HepG2 (cell line): Measurements from ENCODE around the gene GPS1. TPM values are rescaled to one million over a fixed set of nuclear protein-coding genes. Genes with fewer than 3 reads are reported as not detected.

Experiments used
- ATAC-seq: fragments of 200-7000 bp; cut with Tn5 transposase; 3 replicates; pipeline ENCODE4 v1.9.1; 2020; ENCODE audit warnings: mild to moderate bottlenecking, moderate library complexity
- BruUV-seq: library from RNA; stranded (reverse); fragments of 400-500 nt; replicated peaks from 2 replicates; lab custom pipeline; 2021; lab: Mats Ljungman, UMichigan
- CTCF ChIA-PET: fragments of 300-600 bp; formaldehyde crosslinking; extraction: SDS; loops from one replicate; lab custom pipeline; 2021; ENCODE audit warnings: low total read pairs, inconsistent platforms, low intra/inter-chr PET ratio; lab: Yijun Ruan, JAX
- POLR2A ChIA-PET: fragments of 350-600 bp; sonication (Branson Sonifier 250); formaldehyde crosslinking; loops from one replicate; lab custom pipeline; 2020; ENCODE audit warnings: antibody characterized with exemption, inconsistent platforms; lab: Yijun Ruan, JAX
- DNase-seq: peaks from one replicate; pipeline ENCODE4 v3.0.0-alpha.2; 2015; ENCODE audit warnings: low spot score
- FAIRE-seq: peaks from 3 replicates; lab custom pipeline; 2011; peaks lifted over from hg19 to GRCh38; lab: Jason Lieb, UNC
- H2AFZ ChIP-seq: one replicate; pipeline ENCODE4 v1.6.1; 2011; ENCODE audit warnings: low read length, inconsistent platforms
- H3K27ac ChIP-seq: fragments of 300-600 bp; 3 replicates; pipeline ENCODE4 v1.8.0; 2011; ENCODE audit warnings: mixed run types, mild to moderate bottlenecking, mixed read lengths, low read length, inconsistent platforms; ENCODE audit not compliant: insufficient read depth; ENCODE audit errors: extremely low read length
- H3K27me3 ChIP-seq, 2 experiments: fragments of 200-600 bp in 1 of 2; 2 replicates in 1 of 2; 3 replicates in 1 of 2; pipeline versions ENCODE4 v1.6.0 to v1.8.0; 2011; ENCODE audit warnings: low read length in 2 of 2, mild to moderate bottlenecking in 2 of 2, moderate library complexity in 2 of 2, inconsistent platforms in 1 of 2; ENCODE audit not compliant: insufficient read depth in 2 of 2, control insufficient read depth in 1 of 2
- H3K36me3 ChIP-seq, 2 experiments: fragments of 200-600 bp in 1 of 2; replicated peaks in 1 of 2; 2 replicates in 1 of 2; 3 replicates in 1 of 2; pipeline versions ENCODE4 v1.5.1 to v1.8.0; 2011; ENCODE audit warnings: low read length in 2 of 2, inconsistent platforms in 1 of 2; ENCODE audit not compliant: insufficient read depth in 2 of 2, control insufficient read depth in 1 of 2
- H3K4me1 ChIP-seq: 2 replicates; pipeline ENCODE4 v1.5.1; 2012; ENCODE audit warnings: low read length, inconsistent platforms; ENCODE audit not compliant: insufficient read depth
- H3K4me2 ChIP-seq: 2 replicates; pipeline ENCODE4 v1.6.0; 2011; ENCODE audit warnings: low read depth, low read length, inconsistent platforms
- H3K4me3 ChIP-seq, 3 experiments: fragments of 200-600 bp in 1 of 3; sonication (generic), shearing (Covaris generic) in 1 of 3; replicated peaks in 1 of 3; 2 replicates each; pipeline ENCODE4 v1.5.1; 2011 to 2016; ENCODE audit warnings: low read length in 3 of 3, inconsistent platforms in 2 of 3, low read depth in 2 of 3, mild to moderate bottlenecking in 2 of 3, control low read depth in 1 of 3, mixed read lengths in 1 of 3; ENCODE audit not compliant: insufficient read depth in 1 of 3
- H3K79me2 ChIP-seq: one replicate; pipeline ENCODE4 v1.6.1; 2011; ENCODE audit warnings: low read length, inconsistent platforms; ENCODE audit not compliant: insufficient read depth
- H3K9ac ChIP-seq: 2 replicates; pipeline ENCODE4 v1.6.0; 2011; ENCODE audit warnings: mild to moderate bottlenecking, low read depth, low read length, inconsistent platforms; ENCODE audit not compliant: insufficient read depth
- H3K9me3 ChIP-seq: 2 replicates; pipeline ENCODE4 v1.5.1; 2012; ENCODE audit warnings: mild to moderate bottlenecking, low read length
- H4K20me1 ChIP-seq: 2 replicates; pipeline ENCODE4 v1.6.0; 2011; ENCODE audit warnings: inconsistent platforms, mild to moderate bottlenecking, low read length, moderate library complexity; ENCODE audit not compliant: insufficient read depth
- FOXK1 ChIP-seq: sonication (generic); formaldehyde crosslinking; IDR thresholded peaks from 2 replicates; pipeline ENCODE4 v1.4.0; 2020; ENCODE audit warnings: low read depth, missing genetic modification reagents, borderline replicate concordance
- KLF9 ChIP-seq: IDR thresholded peaks from 2 replicates; pipeline ENCODE4 v1.6.1; 2016; ENCODE audit warnings: low read depth
- MZF1 ChIP-seq: sonication (generic); formaldehyde crosslinking; IDR thresholded peaks from 2 replicates; pipeline ENCODE4 v1.8.1; 2023; ENCODE audit warnings: mild to moderate bottlenecking, missing genetic modification reagents, borderline replicate concordance
- NFIB ChIP-seq: sonication (generic); formaldehyde crosslinking; IDR thresholded peaks from 2 replicates; pipeline ENCODE4 v1.9.0; 2021; ENCODE audit warnings: missing genetic modification reagents, mild to moderate bottlenecking, borderline replicate concordance
- RARG ChIP-seq: sonication (generic); formaldehyde crosslinking; IDR thresholded peaks from 2 replicates; pipeline ENCODE4 v1.4.0; 2020; ENCODE audit warnings: low read depth, mild to moderate bottlenecking, missing genetic modification reagents
- SMAD9 ChIP-seq: sonication (generic); formaldehyde crosslinking; IDR thresholded peaks from 2 replicates; pipeline ENCODE4 v1.5.1; 2020; ENCODE audit warnings: mild to moderate bottlenecking, missing genetic modification reagents
- THYN1 ChIP-seq: sonication (generic); formaldehyde crosslinking; IDR thresholded peaks from 2 replicates; pipeline ENCODE4 v1.8.1; 2023; ENCODE audit warnings: low read depth, mild to moderate bottlenecking, moderate library complexity, missing genetic modification reagents, borderline replicate concordance
- ZNF775 ChIP-seq: sonication (generic); formaldehyde crosslinking; IDR thresholded peaks from 2 replicates; pipeline ENCODE4 v1.4.0; 2020; ENCODE audit warnings: missing genetic modification reagents, mild to moderate bottlenecking, moderate library complexity, borderline replicate concordance
- ZNF792 ChIP-seq: IDR thresholded peaks from 2 replicates; pipeline ENCODE4 v1.6.1; 2016
- WGBS: methylation state at CpG from one replicate; pipeline ENCODE4 v1.1.6; 2017; ENCODE audit warnings: low lambda C conversion rate; 5-methylcytosine and 5-hydroxymethylcytosine counted together
- in situ Hi-C: cut with HindIII; loops from 2 replicates; pipeline ENCODE4 v1.10.0; 2017; ENCODE audit warnings: low pct_unique_long_range_greater_than_20kb; ENCODE audit not compliant: extremely low pct_ligation_motif_present
- intact Hi-C: fragments of 100-400 bp; cut with micrococcal nuclease; formaldehyde crosslinking; loops from one replicate; pipeline ENCODE4 v1.10.0; 2022; ENCODE audit not compliant: unreplicated experiment
- polyA plus RNA-seq, 8 experiments: library from polyadenylated mRNA; depleted of rRNA in 3 of 8; stranded (reverse) in 7 of 8; unstranded in 1 of 8; fragments of >200 nt; fragmentation: Illumina TruSeq in 4 of 8; extraction: Trizol in 4 of 8; gene quantifications; 2 replicates each; pipeline versions ENCODE4 v1.2.1 to v1.2.3, GENCODE V29; 2011 to 2016; ENCODE audit warnings: low read depth in 4 of 8, missing spikeins in 1 of 8, mixed read lengths in 1 of 8; ENCODE audit not compliant: insufficient read depth in 1 of 8
- total RNA-seq, 5 experiments: library from RNA; depleted of rRNA; stranded (reverse); fragments of >200 nt; fragmentation: Illumina TruSeq; extraction: Trizol; gene quantifications; 2 replicates each; pipeline ENCODE4 v1.2.3, GENCODE V29; 2016; ENCODE audit warnings: low read depth in 1 of 5
- TF ChIP-seq, protein P1 (sequence below): sonication (generic); formaldehyde crosslinking; IDR thresholded peaks from 2 replicates; pipeline ENCODE4 v1.4.0; 2020; ENCODE audit warnings: missing genetic modification reagents
- TF ChIP-seq, protein P2 (sequence below): sonication (generic); formaldehyde crosslinking; IDR thresholded peaks from 2 replicates; pipeline ENCODE4 v1.4.0; 2020; ENCODE audit warnings: mild to moderate bottlenecking, missing genetic modification reagents, borderline replicate concordance
- TF ChIP-seq, protein P3 (sequence below): sonication (generic); formaldehyde crosslinking; IDR thresholded peaks from 2 replicates; pipeline ENCODE4 v1.8.0; 2022; ENCODE audit warnings: mild to moderate bottlenecking, missing genetic modification reagents
- TF ChIP-seq, protein P4 (sequence below): sonication (generic); formaldehyde crosslinking; conservative IDR thresholded peaks from 2 replicates; pipeline ENCODE4 v1.4.0; 2020; ENCODE audit warnings: mild to moderate bottlenecking, missing genetic modification reagents, moderate library complexity

The GPS1 gene
- total and polyA plus RNA-seq, 2 of the 13 experiments (the other 11 are each of a cell fraction or from before 2014, with no cell fraction given), result 124 to 128 TPM

DNA sequence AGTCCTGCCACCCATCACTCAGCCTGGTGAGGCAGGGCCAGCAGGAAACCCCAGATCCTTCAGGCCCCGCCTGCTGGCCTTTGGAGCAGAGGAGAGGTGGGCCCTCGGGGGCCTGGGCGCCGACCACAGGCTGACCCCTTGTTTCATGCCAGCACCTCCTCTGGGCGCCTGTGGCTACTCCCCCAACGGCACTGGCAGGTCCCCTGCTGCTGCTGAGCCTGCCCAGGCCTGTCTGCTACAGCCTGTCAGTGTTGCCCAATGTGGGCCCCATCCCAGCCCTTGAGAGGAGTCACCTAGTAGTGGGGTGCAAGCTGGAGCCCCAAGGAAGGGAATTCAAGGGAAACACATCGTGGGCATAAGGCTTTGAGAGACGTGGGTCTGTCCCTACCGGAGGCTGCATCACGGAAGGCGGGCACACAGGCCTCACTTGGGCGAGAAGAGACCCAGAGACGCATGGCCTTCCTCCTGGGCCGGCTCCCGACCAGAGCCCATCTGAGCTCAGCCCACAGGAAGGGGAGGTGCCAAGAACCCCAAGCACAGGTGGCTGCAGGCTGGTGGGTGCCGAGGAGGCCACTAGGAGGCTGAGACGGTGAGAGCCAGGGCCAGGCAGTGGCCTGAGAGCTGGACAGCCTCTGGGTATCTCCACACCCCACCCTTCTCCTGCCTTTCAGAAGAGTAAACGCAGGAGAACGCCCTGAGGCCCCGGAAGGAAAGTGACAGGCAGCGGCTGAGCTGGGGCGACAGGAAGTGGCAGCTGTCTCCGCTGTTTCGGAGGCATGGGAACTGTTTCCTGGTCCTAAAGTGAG is 54.4 kb downstream of the GPS1 start:
- peak overlapping the region; percentile 95 for H3K4me2 ChIP-seq
- POLR2A ChIA-PET, result interaction anchor here (0.5 to 5.9 kb wide), 33 partner anchors 8 to 674 kb away, joined by 3 to 61 read pairs (median 4); partner anchors contain the start of genes CENPX, DCXR, FASN and LRRC45
- H3K79me2 ChIP-seq, result peaks cover 13% of the 10 kb centered on the region
- no peaks in the 10 kb centered on the region for H3K36me3 ChIP-seq
- H3K9ac ChIP-seq, result peak overlapping the region; percentile 78
- CTCF ChIA-PET, result interaction anchor here (2.6 kb wide), 1 partner anchor 48 kb away, joined by 16 read pairs; no protein-coding TSS in a partner anchor
- H4K20me1 ChIP-seq, result no peaks in the 10 kb centered on the region
- 0% methylated on average over 16 of the region's 24 CpGs for WGBS
- no peak overlapping the region for H2AFZ ChIP-seq
- DNase-seq (peak; percentile 94), FAIRE-seq (peak; percentile 84), ATAC-seq (peak; percentile 80)
- H3K9me3 ChIP-seq, result no peaks in the 10 kb centered on the region
- H3K4me3 ChIP-seq, result peak overlapping the region; percentile 56 to 82 (median 57)
- TSS peak; percentile 49 for BruUV-seq
- H3K4me1 ChIP-seq, result peaks cover 79% of the 10 kb centered on the region
- in situ Hi-C loops (no loop called here), intact Hi-C loops (loop anchor here (1.0 to 10.0 kb wide), 2 partner anchors 47 to 129 kb away; no protein-coding TSS in a partner anchor)
- no peaks in the 10 kb centered on the region for H3K27me3 ChIP-seq
- H3K27ac ChIP-seq, result peak overlapping the region; percentile 72
- TF ChIP-seq ZNF792 (CRISPR knock-in tag) (peak; percentile 90), FOXK1 (CRISPR knock-in tag) (peak; percentile 72; the same call in 1 of the 2 replicates), ZNF775 (CRISPR knock-in tag) (no peak), NFIB (no peak), THYN1 (CRISPR knock-in tag) (no peak), SMAD9 (CRISPR knock-in tag) (no peak; the same call in none of the 2 replicates), KLF9 (CRISPR knock-in tag) (peak; percentile 72; the same call in 1 of the 2 replicates), RARG (CRISPR knock-in tag) (no peak), MZF1 (CRISPR knock-in tag) (no peak)
- TF ChIP-seq, protein P1, sequence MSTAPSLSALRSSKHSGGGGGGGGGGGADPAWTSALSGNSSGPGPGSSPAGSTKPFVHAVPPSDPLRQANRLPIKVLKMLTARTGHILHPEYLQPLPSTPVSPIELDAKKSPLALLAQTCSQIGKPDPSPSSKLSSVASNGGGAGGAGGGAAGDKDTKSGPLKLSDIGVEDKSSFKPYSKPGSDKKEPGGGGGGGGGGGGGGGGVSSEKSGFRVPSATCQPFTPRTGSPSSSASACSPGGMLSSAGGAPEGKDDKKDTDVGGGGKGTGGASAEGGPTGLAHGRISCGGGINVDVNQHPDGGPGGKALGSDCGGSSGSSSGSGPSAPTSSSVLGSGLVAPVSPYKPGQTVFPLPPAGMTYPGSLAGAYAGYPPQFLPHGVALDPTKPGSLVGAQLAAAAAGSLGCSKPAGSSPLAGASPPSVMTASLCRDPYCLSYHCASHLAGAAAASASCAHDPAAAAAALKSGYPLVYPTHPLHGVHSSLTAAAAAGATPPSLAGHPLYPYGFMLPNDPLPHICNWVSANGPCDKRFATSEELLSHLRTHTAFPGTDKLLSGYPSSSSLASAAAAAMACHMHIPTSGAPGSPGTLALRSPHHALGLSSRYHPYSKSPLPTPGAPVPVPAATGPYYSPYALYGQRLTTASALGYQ (CRISPR knock-in tag), result 0 out of 2 replicates have a peak, but pooled peaks have one; percentile 78
- TF ChIP-seq, protein P2, sequence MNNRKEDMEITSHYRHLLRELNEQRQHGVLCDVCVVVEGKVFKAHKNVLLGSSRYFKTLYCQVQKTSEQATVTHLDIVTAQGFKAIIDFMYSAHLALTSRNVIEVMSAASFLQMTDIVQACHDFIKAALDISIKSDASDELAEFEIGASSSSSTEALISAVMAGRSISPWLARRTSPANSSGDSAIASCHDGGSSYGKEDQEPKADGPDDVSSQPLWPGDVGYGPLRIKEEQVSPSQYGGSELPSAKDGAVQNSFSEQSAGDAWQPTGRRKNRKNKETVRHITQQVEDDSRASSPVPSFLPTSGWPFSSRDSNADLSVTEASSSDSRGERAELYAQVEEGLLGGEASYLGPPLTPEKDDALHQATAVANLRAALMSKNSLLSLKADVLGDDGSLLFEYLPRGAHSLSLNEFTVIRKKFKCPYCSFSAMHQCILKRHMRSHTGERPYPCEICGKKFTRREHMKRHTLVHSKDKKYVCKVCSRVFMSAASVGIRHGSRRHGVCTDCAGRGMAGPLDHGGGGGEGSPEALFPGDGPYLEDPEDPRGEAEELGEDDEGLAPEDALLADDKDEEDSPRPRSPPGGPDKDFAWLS, result 0 out of 2 replicates have a peak, but pooled peaks have one; percentile 54
- TF ChIP-seq, protein P3, sequence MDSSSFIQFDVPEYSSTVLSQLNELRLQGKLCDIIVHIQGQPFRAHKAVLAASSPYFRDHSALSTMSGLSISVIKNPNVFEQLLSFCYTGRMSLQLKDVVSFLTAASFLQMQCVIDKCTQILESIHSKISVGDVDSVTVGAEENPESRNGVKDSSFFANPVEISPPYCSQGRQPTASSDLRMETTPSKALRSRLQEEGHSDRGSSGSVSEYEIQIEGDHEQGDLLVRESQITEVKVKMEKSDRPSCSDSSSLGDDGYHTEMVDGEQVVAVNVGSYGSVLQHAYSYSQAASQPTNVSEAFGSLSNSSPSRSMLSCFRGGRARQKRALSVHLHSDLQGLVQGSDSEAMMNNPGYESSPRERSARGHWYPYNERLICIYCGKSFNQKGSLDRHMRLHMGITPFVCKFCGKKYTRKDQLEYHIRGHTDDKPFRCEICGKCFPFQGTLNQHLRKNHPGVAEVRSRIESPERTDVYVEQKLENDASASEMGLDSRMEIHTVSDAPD (CRISPR knock-in tag), result peak; percentile 84; the same call in 1 of the 2 replicates
- TF ChIP-seq, protein P4, sequence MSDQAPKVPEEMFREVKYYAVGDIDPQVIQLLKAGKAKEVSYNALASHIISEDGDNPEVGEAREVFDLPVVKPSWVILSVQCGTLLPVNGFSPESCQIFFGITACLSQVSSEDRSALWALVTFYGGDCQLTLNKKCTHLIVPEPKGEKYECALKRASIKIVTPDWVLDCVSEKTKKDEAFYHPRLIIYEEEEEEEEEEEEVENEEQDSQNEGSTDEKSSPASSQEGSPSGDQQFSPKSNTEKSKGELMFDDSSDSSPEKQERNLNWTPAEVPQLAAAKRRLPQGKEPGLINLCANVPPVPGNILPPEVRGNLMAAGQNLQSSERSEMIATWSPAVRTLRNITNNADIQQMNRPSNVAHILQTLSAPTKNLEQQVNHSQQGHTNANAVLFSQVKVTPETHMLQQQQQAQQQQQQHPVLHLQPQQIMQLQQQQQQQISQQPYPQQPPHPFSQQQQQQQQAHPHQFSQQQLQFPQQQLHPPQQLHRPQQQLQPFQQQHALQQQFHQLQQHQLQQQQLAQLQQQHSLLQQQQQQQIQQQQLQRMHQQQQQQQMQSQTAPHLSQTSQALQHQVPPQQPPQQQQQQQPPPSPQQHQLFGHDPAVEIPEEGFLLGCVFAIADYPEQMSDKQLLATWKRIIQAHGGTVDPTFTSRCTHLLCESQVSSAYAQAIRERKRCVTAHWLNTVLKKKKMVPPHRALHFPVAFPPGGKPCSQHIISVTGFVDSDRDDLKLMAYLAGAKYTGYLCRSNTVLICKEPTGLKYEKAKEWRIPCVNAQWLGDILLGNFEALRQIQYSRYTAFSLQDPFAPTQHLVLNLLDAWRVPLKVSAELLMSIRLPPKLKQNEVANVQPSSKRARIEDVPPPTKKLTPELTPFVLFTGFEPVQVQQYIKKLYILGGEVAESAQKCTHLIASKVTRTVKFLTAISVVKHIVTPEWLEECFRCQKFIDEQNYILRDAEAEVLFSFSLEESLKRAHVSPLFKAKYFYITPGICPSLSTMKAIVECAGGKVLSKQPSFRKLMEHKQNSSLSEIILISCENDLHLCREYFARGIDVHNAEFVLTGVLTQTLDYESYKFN, result peak; percentile 70
